ENCODE data around the gene PRKN.

Gene PRKN

DNA sequence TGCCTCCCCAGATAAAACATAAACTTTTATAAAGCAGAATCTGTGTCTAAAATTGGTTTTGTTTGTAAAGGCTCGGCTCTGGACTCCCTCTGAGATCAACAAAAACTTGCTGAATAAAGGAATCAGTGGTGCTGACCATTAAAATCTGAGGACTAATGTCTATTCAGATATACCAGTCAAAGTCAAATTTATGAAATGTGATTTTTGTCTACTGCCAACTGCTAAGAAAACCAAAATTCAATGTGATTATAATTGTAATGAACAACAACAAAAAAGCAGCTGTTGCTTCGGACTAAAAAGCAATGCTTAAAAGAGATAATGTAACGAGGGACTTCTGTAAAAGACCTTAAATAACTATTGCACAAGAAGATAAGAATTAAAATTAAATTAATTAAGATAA is 26.6 kb downstream of the PRKN start:
- Histone ChIP-seq H3K4me3 (ENCODE audit: insufficient read depth in 1 of 2, low read depth in 1 of 2, low read length in 2 of 2) (no peak overlapping the region), H3K4me2 (ENCODE audit: low read length, poor library complexity, severe bottlenecking) (no peak overlapping the region), H2BK5ac (ENCODE audit: low read depth, low read length, poor library complexity, severe bottlenecking) (no peak overlapping the region), H4K8ac (ENCODE audit: low read length) (no peak overlapping the region), H3K27me3 (ENCODE audit: control insufficient read depth in 1 of 2, insufficient read depth in 1 of 2, low read length in 2 of 2) (no peaks in the 10 kb centered on the region), H3K27ac (ENCODE audit: low read length, poor library complexity, severe bottlenecking) (no peak overlapping the region), H3K36me3 (ENCODE audit: control insufficient read depth in 1 of 2, insufficient read depth in 2 of 2, low read depth in 1 of 2, low read length in 2 of 2) (no peaks in the 10 kb centered on the region), H3K14ac (ENCODE audit: low read length in 2 of 2) (no peak overlapping the region), H2AK5ac (ENCODE audit: low read length, severe bottlenecking) (no peak overlapping the region), H2BK120ac (ENCODE audit: low read depth, low read length) (no peak overlapping the region), H3K4me1 (ENCODE audit: control insufficient read depth, insufficient read depth, low read depth, low read length) (no peaks in the 10 kb centered on the region), H3K79me1 (replicated peaks; ENCODE audit: low read length, poor library complexity, severe bottlenecking) (peaks cover 2% of the 10 kb centered on the region), H3K9ac (ENCODE audit: low read length) (no peak overlapping the region), H3K23ac (ENCODE audit: low read length in 2 of 2) (no peak overlapping the region), H4K91ac (ENCODE audit: low read length) (no peak overlapping the region), H2BK15ac (ENCODE audit: low read depth, poor library complexity, severe bottlenecking) (no peak overlapping the region), H3K18ac (ENCODE audit: low read depth in 1 of 2, low read length in 2 of 2) (no peak overlapping the region), H3K4ac (ENCODE audit: low read depth in 1 of 2, low read length in 2 of 2) (no peak overlapping the region), H3K9me3 (ENCODE audit: control insufficient read depth, low read length) (no peaks in the 10 kb centered on the region), H2BK12ac (ENCODE audit: low read length in 2 of 2) (no peak overlapping the region), H2AFZ (ENCODE audit: low read depth, low read length) (no peak overlapping the region)
- no peak for DNase-seq
- no CpG with 5 or more reads among the region's 3 CpGs for whole genome bisulfite sequencing

- no peak overlapping the region for H3K23ac ChIP-seq (ENCODE audit: low read length in 2 of 2)
- no peak overlapping the region for H2AK5ac ChIP-seq (ENCODE audit: low read length, severe bottlenecking)
- no peak overlapping the region for H3K4me2 ChIP-seq (ENCODE audit: low read length, poor library complexity, severe bottlenecking)
- H3K4me3 ChIP-seq (ENCODE audit: insufficient read depth in 1 of 2, low read depth in 1 of 2, low read length in 2 of 2) = no peak overlapping the region
- no peaks in the 10 kb centered on the region for H3K9me3 ChIP-seq (ENCODE audit: control insufficient read depth, low read length)
- H3K27me3 ChIP-seq (ENCODE audit: control insufficient read depth in 1 of 2, insufficient read depth in 1 of 2, low read length in 2 of 2) = no peaks in the 10 kb centered on the region
- H3K9ac ChIP-seq (ENCODE audit: low read length) = no peak overlapping the region
- H3K27ac ChIP-seq (ENCODE audit: low read length, poor library complexity, severe bottlenecking) = no peak overlapping the region
- H3K14ac ChIP-seq (ENCODE audit: low read length in 2 of 2) = no peak overlapping the region
- H3K79me1 ChIP-seq (replicated peaks; ENCODE audit: low read length, poor library complexity, severe bottlenecking) = peaks cover 2% of the 10 kb centered on the region
- H2BK120ac ChIP-seq (ENCODE audit: low read depth, low read length) = no peak overlapping the region
- no peak overlapping the region for H3K4ac ChIP-seq (ENCODE audit: low read depth in 1 of 2, low read length in 2 of 2)
- no peak for DNase-seq
- H2BK12ac ChIP-seq (ENCODE audit: low read length in 2 of 2) = no peak overlapping the region
- H4K8ac ChIP-seq (ENCODE audit: low read length) = no peak overlapping the region
- no peaks in the 10 kb centered on the region for H3K36me3 ChIP-seq (ENCODE audit: control insufficient read depth in 1 of 2, insufficient read depth in 2 of 2, low read depth in 1 of 2, low read length in 2 of 2)
- 85% methylated on average over 2 of the region's 2 CpGs for WGBS
- H2BK5ac ChIP-seq (ENCODE audit: low read depth, low read length, poor library complexity, severe bottlenecking) = no peak overlapping the region
- no peak overlapping the region for H2AFZ ChIP-seq (ENCODE audit: low read depth, low read length)
- H4K91ac ChIP-seq (ENCODE audit: low read length) = no peak overlapping the region
- H3K4me1 ChIP-seq (ENCODE audit: control insufficient read depth, insufficient read depth, low read depth, low read length) = no peaks in the 10 kb centered on the region
- no peak overlapping the region for H3K18ac ChIP-seq (ENCODE audit: low read depth in 1 of 2, low read length in 2 of 2)
- H2BK15ac ChIP-seq (ENCODE audit: low read depth, poor library complexity, severe bottlenecking) = no peak overlapping the region
These were observed 27.6 kb downstream of the PRKN start for GRCh38 chr6:162699961-162700360.

DNA sequence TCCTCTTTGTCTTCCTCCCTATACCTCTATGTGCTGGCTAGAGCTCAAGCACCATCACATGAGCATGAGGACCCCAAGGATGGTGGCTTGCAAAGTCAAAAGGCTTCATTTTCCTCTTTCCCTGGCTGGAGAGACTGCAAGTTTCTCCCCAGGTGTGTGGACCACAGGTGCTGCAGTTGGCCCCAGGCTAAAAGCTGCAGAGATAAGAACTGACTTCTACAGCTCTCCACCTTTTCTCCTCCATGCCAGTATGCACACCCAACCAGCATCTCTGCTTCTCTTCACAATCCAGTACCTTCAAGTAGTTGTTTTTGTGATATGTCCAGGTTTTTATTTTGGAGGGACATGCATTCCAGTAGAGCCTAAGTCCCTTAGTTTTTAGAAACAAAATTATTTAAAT is 29.1 kb downstream of the PRKN start:
- Histone ChIP-seq H3K79me1 (replicated peaks; ENCODE audit: low read length, poor library complexity, severe bottlenecking) (no peaks in the 10 kb centered on the region), H3K9ac (ENCODE audit: low read length) (no peak overlapping the region), H3K36me3 (ENCODE audit: control insufficient read depth in 1 of 2, insufficient read depth in 2 of 2, low read depth in 1 of 2, low read length in 2 of 2) (no peaks in the 10 kb centered on the region), H3K4ac (ENCODE audit: low read depth in 1 of 2, low read length in 2 of 2) (no peak overlapping the region), H3K9me3 (ENCODE audit: control insufficient read depth, low read length) (no peaks in the 10 kb centered on the region), H3K23ac (ENCODE audit: low read length in 2 of 2) (no peak overlapping the region), H3K4me2 (ENCODE audit: low read length, poor library complexity, severe bottlenecking) (no peak overlapping the region), H3K18ac (ENCODE audit: low read depth in 1 of 2, low read length in 2 of 2) (no peak overlapping the region), H3K4me3 (ENCODE audit: insufficient read depth in 1 of 2, low read depth in 1 of 2, low read length in 2 of 2) (no peak overlapping the region), H2AK5ac (ENCODE audit: low read length, severe bottlenecking) (no peak overlapping the region), H4K8ac (ENCODE audit: low read length) (no peak overlapping the region), H3K27me3 (ENCODE audit: control insufficient read depth in 1 of 2, insufficient read depth in 1 of 2, low read length in 2 of 2) (no peaks in the 10 kb centered on the region), H3K27ac (ENCODE audit: low read length, poor library complexity, severe bottlenecking) (no peak overlapping the region), H3K14ac (ENCODE audit: low read length in 2 of 2) (no peak overlapping the region), H2AFZ (ENCODE audit: low read depth, low read length) (no peak overlapping the region), H3K4me1 (ENCODE audit: control insufficient read depth, insufficient read depth, low read depth, low read length) (no peaks in the 10 kb centered on the region), H2BK15ac (ENCODE audit: low read depth, poor library complexity, severe bottlenecking) (no peak overlapping the region), H2BK12ac (ENCODE audit: low read length in 2 of 2) (no peak overlapping the region), H2BK5ac (ENCODE audit: low read depth, low read length, poor library complexity, severe bottlenecking) (no peak overlapping the region), H2BK120ac (ENCODE audit: low read depth, low read length) (no peak overlapping the region), H4K91ac (ENCODE audit: low read length) (no peak overlapping the region)
- DNase-seq = no peak

DNA sequence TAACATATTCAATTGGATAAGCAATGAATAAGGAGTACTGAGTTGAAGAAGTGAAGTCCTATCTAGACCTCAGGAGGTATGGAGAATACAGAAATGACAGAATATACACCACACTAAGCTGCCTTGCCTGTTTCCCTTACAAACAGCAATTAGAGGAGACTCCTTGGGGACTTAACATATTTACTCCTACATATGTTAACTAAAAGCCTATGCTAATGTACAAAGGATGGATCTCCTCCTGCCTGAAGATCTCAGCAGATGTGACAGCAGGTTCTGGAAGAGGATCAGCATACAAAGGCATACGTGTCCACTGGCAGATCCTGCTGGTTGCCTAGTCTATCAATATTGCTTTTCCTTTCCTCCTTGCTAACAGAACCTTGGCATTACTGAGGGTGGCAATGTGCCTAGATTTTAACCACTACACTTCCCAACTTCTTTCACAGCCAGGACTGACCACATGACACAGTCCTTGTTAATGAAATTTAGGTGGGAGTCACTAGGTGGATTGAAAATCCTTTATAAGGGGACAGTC is 29.6 kb downstream of the PRKN start:
- H2AK5ac ChIP-seq (ENCODE audit: low read length, severe bottlenecking) = no peak overlapping the region
- H3K27me3 ChIP-seq (ENCODE audit: control insufficient read depth in 1 of 2, insufficient read depth in 1 of 2, low read length in 2 of 2) = no peaks in the 10 kb centered on the region
- no peak overlapping the region for H2BK15ac ChIP-seq (ENCODE audit: low read depth, poor library complexity, severe bottlenecking)
- no peaks in the 10 kb centered on the region for H3K4me1 ChIP-seq (ENCODE audit: control insufficient read depth, insufficient read depth, low read depth, low read length)
- no peaks in the 10 kb centered on the region for H3K36me3 ChIP-seq (ENCODE audit: control insufficient read depth in 1 of 2, insufficient read depth in 2 of 2, low read depth in 1 of 2, low read length in 2 of 2)
- no peak overlapping the region for H3K27ac ChIP-seq (ENCODE audit: low read length, poor library complexity, severe bottlenecking)
- H4K8ac ChIP-seq (ENCODE audit: low read length) = no peak overlapping the region
- H3K14ac ChIP-seq (ENCODE audit: low read length in 2 of 2) = no peak overlapping the region
- H2BK12ac ChIP-seq (ENCODE audit: low read length in 2 of 2) = no peak overlapping the region
- H2BK5ac ChIP-seq (ENCODE audit: low read depth, low read length, poor library complexity, severe bottlenecking) = no peak overlapping the region
- H3K4me2 ChIP-seq (ENCODE audit: low read length, poor library complexity, severe bottlenecking) = no peak overlapping the region
- H3K4ac ChIP-seq (ENCODE audit: low read depth in 1 of 2, low read length in 2 of 2) = no peak overlapping the region
- WGBS = 82% methylated on average over 1 of the region's 1 CpG
- no peak overlapping the region for H4K91ac ChIP-seq (ENCODE audit: low read length)
- no peak overlapping the region for H3K4me3 ChIP-seq (ENCODE audit: insufficient read depth in 1 of 2, low read depth in 1 of 2, low read length in 2 of 2)
- no peak overlapping the region for H3K23ac ChIP-seq (ENCODE audit: low read length in 2 of 2)
- H3K18ac ChIP-seq (ENCODE audit: low read depth in 1 of 2, low read length in 2 of 2) = no peak overlapping the region
- H3K9me3 ChIP-seq (ENCODE audit: control insufficient read depth, low read length) = no peaks in the 10 kb centered on the region
- H3K79me1 ChIP-seq (replicated peaks; ENCODE audit: low read length, poor library complexity, severe bottlenecking) = no peaks in the 10 kb centered on the region
- H2AFZ ChIP-seq (ENCODE audit: low read depth, low read length) = no peak overlapping the region
- H3K9ac ChIP-seq (ENCODE audit: low read length) = no peak overlapping the region
- DNase-seq = no peak
- H2BK120ac ChIP-seq (ENCODE audit: low read depth, low read length) = no peak overlapping the region
